Parathyroid adenoma (tissue), 2 donors: Measurements from ENCODE around the gene PLEKHG5.

Experiments
- H2AFZ ChIP-seq: fragments of 300-600 bp; sonication (generic); one replicate; pipeline ENCODE4 v1.7.0; 2017; ENCODE audit warnings: antibody characterized with exemption, mild to moderate bottlenecking
- H3K27ac ChIP-seq: fragments of 300-600 bp; sonication (generic); one replicate; pipeline ENCODE4 v1.7.0; 2017
- H3K27me3 ChIP-seq: fragments of 300-600 bp; sonication (generic); one replicate; pipeline ENCODE4 v1.7.0; 2017; ENCODE audit warnings: low read length; ENCODE audit not compliant: control insufficient read depth, insufficient read depth
- H3K36me3 ChIP-seq: fragments of 300-600 bp; sonication (generic); one replicate; pipeline ENCODE4 v1.7.0; 2017; ENCODE audit warnings: low read length; ENCODE audit not compliant: control insufficient read depth, insufficient read depth
- H3K4me1 ChIP-seq: fragments of 300-600 bp; sonication (generic); one replicate; pipeline ENCODE4 v1.7.0; 2017; ENCODE audit warnings: control low read depth
- H3K4me2 ChIP-seq: fragments of 300-600 bp; sonication (generic); one replicate; pipeline ENCODE4 v1.7.0; 2017; ENCODE audit warnings: low read length
- H3K4me3 ChIP-seq: fragments of 300-600 bp; sonication (generic); one replicate; pipeline ENCODE4 v1.7.0; 2017; ENCODE audit warnings: low read depth, low read length
- H3K79me2 ChIP-seq: fragments of 300-600 bp; sonication (generic); one replicate; pipeline ENCODE4 v1.7.0; 2017; ENCODE audit warnings: control low read depth
- H3K9ac ChIP-seq: fragments of 300-600 bp; sonication (generic); one replicate; pipeline ENCODE4 v1.7.0; 2017; ENCODE audit warnings: mild to moderate bottlenecking
- H3K9me3 ChIP-seq: fragments of 300-600 bp; sonication (generic); one replicate; pipeline ENCODE4 v1.7.0; 2017; ENCODE audit warnings: low read length; ENCODE audit not compliant: control insufficient read depth
- CTCF ChIP-seq: fragments of 300-600 bp; sonication (generic); IDR thresholded peaks from one replicate; pipeline ENCODE4 v1.7.0; 2017; ENCODE audit warnings: antibody characterized with exemption, mild to moderate bottlenecking
- donor health status: primary hyperparathyroidism.

Gene PLEKHG5

GRCh38 chr1:6498576-6499111 is 7.2 kb upstream of the PLEKHG5 start:
- no peak overlapping the region for H3K4me3 ChIP-seq
- no peaks in the 10 kb centered on the region for H3K27me3 ChIP-seq
- no peak overlapping the region for H2AFZ ChIP-seq
- no peaks in the 10 kb centered on the region for H3K9me3 ChIP-seq
- no peak overlapping the region for H3K27ac ChIP-seq
- H3K9ac ChIP-seq, result no peak overlapping the region
- no peak overlapping the region for H3K4me2 ChIP-seq
- no peaks in the 10 kb centered on the region for H3K36me3 ChIP-seq
- H3K4me1 ChIP-seq, result peaks cover 7% of the 10 kb centered on the region
- no peak for TF ChIP-seq CTCF
- H3K79me2 ChIP-seq, result no peaks in the 10 kb centered on the region

GRCh38 chr1:6497867-6498575 is 6.6 kb upstream of the PLEKHG5 start:
- Histone ChIP-seq H3K9ac (no peak overlapping the region), H3K4me2 (peak overlapping the region; percentile 87), H3K4me3 (peak overlapping the region; percentile 48), H3K79me2 (no peaks in the 10 kb centered on the region), H3K36me3 (no peaks in the 10 kb centered on the region), H3K27ac (no peak overlapping the region), H3K4me1 (peaks cover 7% of the 10 kb centered on the region), H3K9me3 (no peaks in the 10 kb centered on the region), H3K27me3 (no peaks in the 10 kb centered on the region), H2AFZ (peak overlapping the region; percentile 63)
- no peak for TF ChIP-seq CTCF

GRCh38 chr1:6497215-6497866 is 5.9 kb upstream of the PLEKHG5 start:
- peaks cover 7% of the 10 kb centered on the region for H3K4me1 ChIP-seq
- H3K27me3 ChIP-seq, result no peaks in the 10 kb centered on the region
- H3K9ac ChIP-seq, result no peak overlapping the region
- H2AFZ ChIP-seq, result peak overlapping the region; percentile 69
- peak overlapping the region; percentile 48 for H3K4me3 ChIP-seq
- H3K27ac ChIP-seq, result no peak overlapping the region
- TF ChIP-seq CTCF, result no peak
- peak overlapping the region; percentile 93 for H3K4me2 ChIP-seq
- H3K79me2 ChIP-seq, result no peaks in the 10 kb centered on the region
- H3K36me3 ChIP-seq, result no peaks in the 10 kb centered on the region
- H3K9me3 ChIP-seq, result no peaks in the 10 kb centered on the region

DNA sequence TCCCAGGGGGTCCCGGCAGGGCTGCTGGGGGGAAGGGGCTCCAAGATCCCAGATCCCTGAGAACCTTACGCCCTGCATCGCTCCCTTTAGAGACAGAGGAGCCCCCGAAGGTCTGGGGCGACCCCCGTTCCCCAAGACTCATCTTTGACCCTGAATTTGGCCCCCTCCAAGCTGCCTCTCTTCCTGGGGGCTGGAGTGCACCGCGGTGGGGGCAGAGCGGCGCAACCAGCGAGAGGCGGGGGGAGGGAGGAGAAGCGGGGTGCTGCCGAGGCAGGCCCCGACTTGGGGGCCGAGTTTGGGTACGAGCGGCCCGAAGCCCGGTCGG is 5.4 kb upstream of the PLEKHG5 start:
- peak overlapping the region; percentile 93 for H3K4me2 ChIP-seq
- H3K9ac ChIP-seq, result no peak overlapping the region
- H3K27ac ChIP-seq, result peak overlapping the region; percentile 54
- peak overlapping the region; percentile 41 for H3K4me3 ChIP-seq
- TF ChIP-seq CTCF, result no peak
- no peaks in the 10 kb centered on the region for H3K79me2 ChIP-seq
- peak overlapping the region; percentile 69 for H2AFZ ChIP-seq
- H3K4me1 ChIP-seq, result peaks cover 7% of the 10 kb centered on the region
- no peaks in the 10 kb centered on the region for H3K9me3 ChIP-seq
- no peaks in the 10 kb centered on the region for H3K27me3 ChIP-seq
- H3K36me3 ChIP-seq, result no peaks in the 10 kb centered on the region
